Measurements from ENCODE around the gene CBX4. TPM values are rescaled to one million over a fixed set of nuclear protein-coding genes. Genes with fewer than 3 reads are reported as not detected.

Gene CBX4
- total RNA-seq, 1 donor from 2014 or later, result 20.2 TPM

- Histone ChIP-seq H3K36me3 (no peaks in the 10 kb centered on the region), H3K27me3 (peaks cover 83% of the 10 kb centered on the region), H3K4me1 (peaks cover 12% of the 10 kb centered on the region), H3K27ac (no peak overlapping the region), H3K9me3 (no peaks in the 10 kb centered on the region), H3K4me3 (no peak overlapping the region)
- DNase-seq, result no peak
- peak; percentile 8 for ATAC-seq
- intact Hi-C loops (cut with DNase I), result loop anchor here (10.0 kb wide), 2 partner anchors 126 to 186 kb away; no protein-coding TSS in a partner anchor
- no peak for TF ChIP-seq CTCF (IDR thresholded peaks at IDR 0.05)
Measured at GRCh38 chr17:79788989-79789942, 50.0 kb downstream of the CBX4 start.

- Histone ChIP-seq H3K27ac (no peak overlapping the region), H3K9me3 (no peaks in the 10 kb centered on the region), H3K27me3 (peaks cover 90% of the 10 kb centered on the region), H3K4me1 (peaks cover 12% of the 10 kb centered on the region), H3K4me3 (no peak overlapping the region), H3K36me3 (no peaks in the 10 kb centered on the region)
- TF ChIP-seq CTCF (IDR thresholded peaks at IDR 0.05), result no peak
- ATAC-seq (no peak), DNase-seq (peak; percentile 31)
- intact Hi-C loops (cut with DNase I), result loop anchor here (10.0 kb wide), 2 partner anchors 126 to 186 kb away; no protein-coding TSS in a partner anchor
Measured at GRCh38 chr17:79788455-79788854, 50.8 kb downstream of the CBX4 start.

GRCh38 chr17:79786930-79787643 is 52.2 kb downstream of the CBX4 start:
- ATAC-seq, result no peak
- intact Hi-C loops (cut with DNase I), result loop anchor here (10.0 kb wide), 2 partner anchors 128 to 188 kb away; no protein-coding TSS in a partner anchor
- H3K27ac ChIP-seq, result no peak overlapping the region

GRCh38 chr17:79785900-79786810 is 53.1 kb downstream of the CBX4 start:
- Histone ChIP-seq H3K9me3 (no peaks in the 10 kb centered on the region), H3K27ac (no peak overlapping the region), H3K4me1 (peaks cover 12% of the 10 kb centered on the region), H3K4me3 (no peak overlapping the region), H3K36me3 (no peaks in the 10 kb centered on the region), H3K27me3 (peaks cover 78% of the 10 kb centered on the region)
- no peak for TF ChIP-seq CTCF (IDR thresholded peaks at IDR 0.05)
- DNase-seq (no peak), ATAC-seq (no peak)
- intact Hi-C loops (cut with DNase I), result loop anchor here (10.0 kb wide), 2 partner anchors 129 to 189 kb away; no protein-coding TSS in a partner anchor

More at GRCh38 chr17:79786930-79787643, 52.2 kb downstream of the CBX4 start:
- DNase-seq, result peak; percentile 48
- Histone ChIP-seq H3K27me3 (peaks cover 81% of the 10 kb centered on the region), H3K4me3 (no peak overlapping the region), H3K36me3 (no peaks in the 10 kb centered on the region), H3K4me1 (peaks cover 12% of the 10 kb centered on the region), H3K9me3 (no peaks in the 10 kb centered on the region)
- no peak for TF ChIP-seq CTCF (IDR thresholded peaks at IDR 0.05)
